HCT116 (cell line): Measurements from ENCODE around the gene SMIM44.

ENCODE experiments used
- EGR1 ChIP-seq: IDR thresholded peaks from 2 replicates; pipeline ENCODE4 v1.6.1; 2012; ENCODE audit warnings: low read depth
- EZH2 ChIP-seq: fragments of 200-600 bp; sonication (generic); IDR thresholded peaks from 2 replicates; pipeline ENCODE4 v1.6.1; 2017; ENCODE audit warnings: antibody characterized with exemption, mixed run types
- EZH2phosphoT487 ChIP-seq: fragments of 200-600 bp; IDR thresholded peaks from 2 replicates; pipeline ENCODE4 v1.6.1; 2018; ENCODE audit warnings: antibody characterized with exemption, borderline replicate concordance
- POLR2A ChIP-seq: IDR thresholded peaks from 2 replicates; pipeline ENCODE4 v1.7.0; 2011; ENCODE audit warnings: borderline replicate concordance; ENCODE audit not compliant: insufficient read depth, insufficient read length; ENCODE audit errors: extremely low read depth
- POLR2AphosphoS5 ChIP-seq: IDR thresholded peaks from 2 replicates; pipeline ENCODE4 v1.6.1; 2011; ENCODE audit warnings: mild to moderate bottlenecking, low read depth, low read length, moderate library complexity
- RAD21 ChIP-seq: IDR thresholded peaks from 2 replicates; pipeline ENCODE4 v1.6.1; 2012; ENCODE audit warnings: low read depth, mild to moderate bottlenecking
- SRF ChIP-seq: IDR thresholded peaks from 2 replicates; pipeline ENCODE4 v1.6.1; 2012; ENCODE audit warnings: low read depth
- YY1 ChIP-seq: IDR thresholded peaks from 2 replicates; pipeline ENCODE4 v1.6.1; 2011; ENCODE audit warnings: low read length, low read depth, moderate library complexity, mild to moderate bottlenecking; ENCODE audit not compliant: insufficient replicate concordance; ENCODE audit errors: extremely low read depth
- ZFX ChIP-seq: fragments of 450-650 bp; IDR thresholded peaks from 2 replicates; pipeline ENCODE4 v1.6.1; 2017
- TF ChIP-seq, protein P1 (sequence below), 3 experiments: fragments of 200-600 bp in 1 of 3; sonication (generic) in 1 of 3; IDR thresholded peaks in 2 of 3; conservative IDR thresholded peaks in 1 of 3; 2 replicates each; pipeline ENCODE4 v1.5.1; 2012 to 2017; ENCODE audit warnings: low read depth in 2 of 3, low read length in 2 of 3, antibody characterized with exemption in 1 of 3, borderline replicate concordance in 1 of 3, control low read depth in 1 of 3, mild to moderate bottlenecking in 1 of 3, mixed read lengths in 1 of 3, mixed run types in 1 of 3, moderate library complexity in 1 of 3; ENCODE audit not compliant: insufficient read depth in 1 of 3
- TF ChIP-seq, protein P2 (sequence below): IDR thresholded peaks from 2 replicates; pipeline ENCODE4 v1.6.1; 2012

DNA sequence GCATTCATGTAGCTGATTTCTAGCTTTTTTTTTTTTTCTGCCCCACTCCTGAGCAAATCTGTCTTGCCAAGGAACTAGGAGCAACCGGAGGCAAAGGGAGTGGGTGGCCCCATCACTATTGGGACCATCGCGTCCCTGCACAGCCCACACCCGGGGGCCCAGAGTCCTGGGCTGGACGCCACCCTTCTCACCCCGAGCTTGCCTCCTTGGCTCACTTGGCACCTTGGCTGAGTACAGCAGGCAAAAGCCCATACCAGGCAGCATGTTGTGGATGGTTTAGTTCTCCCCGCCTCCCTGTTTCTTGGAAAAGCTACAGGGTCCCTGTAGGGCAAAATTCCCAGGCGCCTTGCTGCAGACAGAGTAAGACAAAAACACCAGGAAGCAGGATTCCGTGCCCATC lies 16.6 kb downstream of the SMIM44 start:
- TF ChIP-seq, protein P1, sequence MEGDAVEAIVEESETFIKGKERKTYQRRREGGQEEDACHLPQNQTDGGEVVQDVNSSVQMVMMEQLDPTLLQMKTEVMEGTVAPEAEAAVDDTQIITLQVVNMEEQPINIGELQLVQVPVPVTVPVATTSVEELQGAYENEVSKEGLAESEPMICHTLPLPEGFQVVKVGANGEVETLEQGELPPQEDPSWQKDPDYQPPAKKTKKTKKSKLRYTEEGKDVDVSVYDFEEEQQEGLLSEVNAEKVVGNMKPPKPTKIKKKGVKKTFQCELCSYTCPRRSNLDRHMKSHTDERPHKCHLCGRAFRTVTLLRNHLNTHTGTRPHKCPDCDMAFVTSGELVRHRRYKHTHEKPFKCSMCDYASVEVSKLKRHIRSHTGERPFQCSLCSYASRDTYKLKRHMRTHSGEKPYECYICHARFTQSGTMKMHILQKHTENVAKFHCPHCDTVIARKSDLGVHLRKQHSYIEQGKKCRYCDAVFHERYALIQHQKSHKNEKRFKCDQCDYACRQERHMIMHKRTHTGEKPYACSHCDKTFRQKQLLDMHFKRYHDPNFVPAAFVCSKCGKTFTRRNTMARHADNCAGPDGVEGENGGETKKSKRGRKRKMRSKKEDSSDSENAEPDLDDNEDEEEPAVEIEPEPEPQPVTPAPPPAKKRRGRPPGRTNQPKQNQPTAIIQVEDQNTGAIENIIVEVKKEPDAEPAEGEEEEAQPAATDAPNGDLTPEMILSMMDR (IDR thresholded peaks at IDR 0.05 in 2 of 3, conservative IDR thresholded peaks at IDR 0.05 in 1 of 3; ENCODE audit: borderline replicate concordance in 1 of 3, insufficient read depth in 1 of 3, low read depth in 2 of 3, low read length in 2 of 3) = no peak
- TF ChIP-seq EGR1 (no peak), RAD21 (no peak), POLR2A (no peak), POLR2AphosphoS5 (no peak), YY1 (no peak), ZFX (no peak), EZH2phosphoT487 (no peak), SRF (no peak), EZH2 (no peak)
- TF ChIP-seq, protein P2, sequence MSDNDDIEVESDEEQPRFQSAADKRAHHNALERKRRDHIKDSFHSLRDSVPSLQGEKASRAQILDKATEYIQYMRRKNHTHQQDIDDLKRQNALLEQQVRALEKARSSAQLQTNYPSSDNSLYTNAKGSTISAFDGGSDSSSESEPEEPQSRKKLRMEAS = no peak
